ENCODE data around the gene EFNA5.
A peak's percentile ranks its signal among the peaks of the same experiment; 100 is the strongest.

Gene EFNA5

DNA sequence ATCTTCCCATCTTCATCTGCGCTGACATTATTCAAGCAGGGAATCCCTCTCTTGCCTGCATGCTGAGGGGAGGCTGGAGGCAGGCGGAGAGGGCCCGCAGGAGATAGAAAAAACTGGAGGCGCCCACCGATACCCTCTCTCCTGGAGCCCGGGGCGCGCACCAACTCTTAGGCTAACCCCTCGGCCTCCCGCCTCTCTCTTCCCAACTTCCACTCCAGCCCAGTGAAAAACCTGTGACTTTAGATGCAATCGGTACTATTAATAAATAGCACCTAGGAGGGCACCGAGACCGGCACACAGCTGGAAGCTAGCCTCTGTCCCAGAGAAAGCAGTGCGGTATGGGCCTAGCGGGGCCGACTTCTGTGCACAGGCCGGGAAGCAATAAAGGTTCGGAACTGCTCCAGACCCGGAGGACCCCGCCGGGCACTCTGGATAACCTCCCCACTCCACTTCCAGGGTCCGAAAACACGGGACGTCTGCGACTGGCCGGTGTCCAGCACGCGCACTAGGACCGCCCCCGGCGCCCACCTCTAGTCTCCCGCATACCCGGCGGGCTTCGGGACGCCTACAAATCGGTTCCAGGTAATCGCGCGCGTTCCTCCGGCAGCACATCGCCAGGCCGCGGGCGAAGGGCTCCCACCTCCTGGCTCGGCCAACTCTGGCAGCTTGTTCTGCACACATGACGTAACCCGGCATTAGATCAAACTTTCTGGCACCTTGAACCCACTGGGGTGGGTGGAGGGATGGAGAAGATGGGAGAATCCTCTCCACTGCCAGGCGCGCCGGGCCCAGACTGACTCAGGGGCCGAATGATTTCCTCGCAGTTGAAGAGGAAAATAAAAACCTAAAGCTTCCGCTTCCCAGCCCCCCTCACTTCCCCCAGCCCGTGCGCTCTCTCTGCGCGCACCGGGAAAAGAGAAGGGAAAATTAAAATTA, 1.4 kb downstream of the EFNA5 start (continued):
- TF ChIP-seq ZNF629 (tag by site-specific recombination; IDR thresholded peaks at IDR 0.05) (peak; percentile 82), TCF7L2 (IDR thresholded peaks at IDR 0.05; ENCODE audit: borderline replicate concordance, low read depth, low read length) (no peak), ZBTB26 (tag by site-specific recombination; optimal IDR thresholded peaks at IDR 0.05) (peak; percentile 82), ZNF433 (tag by site-specific recombination; IDR thresholded peaks at IDR 0.05; ENCODE audit: low read depth) (no peak), FEZF1 (tag by site-specific recombination; IDR thresholded peaks at IDR 0.05) (0 out of 2 replicates have a peak, but pooled peaks have one; percentile 13), ZSCAN30 (tag by site-specific recombination; IDR thresholded peaks at IDR 0.05) (peak; percentile 9; the same call in 1 of the 2 replicates), ZBTB17 (tag by site-specific recombination; IDR thresholded peaks at IDR 0.05) (peak; percentile 62), ZFP37 (tag by site-specific recombination; IDR thresholded peaks at IDR 0.05) (no peak), TSHZ1 (tag by site-specific recombination; IDR thresholded peaks at IDR 0.05; ENCODE audit: borderline replicate concordance) (no peak), ZNF24 (tag by site-specific recombination; IDR thresholded peaks at IDR 0.05) (0 out of 2 replicates have a peak, but pooled peaks have one; percentile 18), YY2 (tag by site-specific recombination; IDR thresholded peaks at IDR 0.05) (no peak), ZBTB8A (tag by site-specific recombination; IDR thresholded peaks at IDR 0.05) (peak; percentile 46), ZEB2 (tag by site-specific recombination; IDR thresholded peaks at IDR 0.05) (peak; percentile 39; the same call in 1 of the 2 replicates), ZSCAN23 (tag by site-specific recombination; IDR thresholded peaks at IDR 0.05) (no peak), ZNF2 (tag by site-specific recombination; IDR thresholded peaks at IDR 0.05) (peak; percentile 55; the same call in 1 of the 2 replicates), ZNF501 (tag by site-specific recombination; IDR thresholded peaks at IDR 0.05) (peak; percentile 55), ZNF239 (tag by site-specific recombination; IDR thresholded peaks at IDR 0.05) (no peak), GLIS2 (tag by site-specific recombination; IDR thresholded peaks at IDR 0.05) (peak; percentile 43), ZNF335 (tag by site-specific recombination; conservative IDR thresholded peaks at IDR 0.05) (peak; percentile 98), ZNF449 (tag by site-specific recombination; IDR thresholded peaks at IDR 0.05) (no peak), IKZF3 (tag by site-specific recombination; IDR thresholded peaks at IDR 0.05) (peak; percentile 40), ZFHX2 (tag by site-specific recombination; conservative IDR thresholded peaks at IDR 0.05) (peak; percentile 89), ZFP69B (tag by site-specific recombination; IDR thresholded peaks at IDR 0.05) (no peak), ZNF366 (tag by site-specific recombination; conservative IDR thresholded peaks at IDR 0.05) (peak; percentile 29; the same call in 1 of the 2 replicates), ZBTB7A (tag by site-specific recombination; IDR thresholded peaks at IDR 0.05; ENCODE audit: low read depth) (no peak)
- TF ChIP-seq, protein P1, sequence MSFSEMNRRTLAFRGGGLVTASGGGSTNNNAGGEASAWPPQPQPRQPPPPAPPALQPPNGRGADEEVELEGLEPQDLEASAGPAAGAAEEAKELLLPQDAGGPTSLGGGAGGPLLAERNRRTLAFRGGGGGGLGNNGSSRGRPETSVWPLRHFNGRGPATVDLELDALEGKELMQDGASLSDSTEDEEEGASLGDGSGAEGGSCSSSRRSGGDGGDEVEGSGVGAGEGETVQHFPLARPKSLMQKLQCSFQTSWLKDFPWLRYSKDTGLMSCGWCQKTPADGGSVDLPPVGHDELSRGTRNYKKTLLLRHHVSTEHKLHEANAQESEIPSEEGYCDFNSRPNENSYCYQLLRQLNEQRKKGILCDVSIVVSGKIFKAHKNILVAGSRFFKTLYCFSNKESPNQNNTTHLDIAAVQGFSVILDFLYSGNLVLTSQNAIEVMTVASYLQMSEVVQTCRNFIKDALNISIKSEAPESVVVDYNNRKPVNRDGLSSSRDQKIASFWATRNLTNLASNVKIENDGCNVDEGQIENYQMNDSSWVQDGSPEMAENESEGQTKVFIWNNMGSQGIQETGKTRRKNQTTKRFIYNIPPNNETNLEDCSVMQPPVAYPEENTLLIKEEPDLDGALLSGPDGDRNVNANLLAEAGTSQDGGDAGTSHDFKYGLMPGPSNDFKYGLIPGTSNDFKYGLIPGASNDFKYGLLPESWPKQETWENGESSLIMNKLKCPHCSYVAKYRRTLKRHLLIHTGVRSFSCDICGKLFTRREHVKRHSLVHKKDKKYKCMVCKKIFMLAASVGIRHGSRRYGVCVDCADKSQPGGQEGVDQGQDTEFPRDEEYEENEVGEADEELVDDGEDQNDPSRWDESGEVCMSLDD (tag by site-specific recombination; IDR thresholded peaks at IDR 0.05) = no peak
- TF ChIP-seq, protein P2, sequence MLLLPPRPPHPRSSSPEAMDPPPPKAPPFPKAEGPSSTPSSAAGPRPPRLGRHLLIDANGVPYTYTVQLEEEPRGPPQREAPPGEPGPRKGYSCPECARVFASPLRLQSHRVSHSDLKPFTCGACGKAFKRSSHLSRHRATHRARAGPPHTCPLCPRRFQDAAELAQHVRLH (tag by site-specific recombination; IDR thresholded peaks at IDR 0.05) = no peak
- TF ChIP-seq, protein P3, sequence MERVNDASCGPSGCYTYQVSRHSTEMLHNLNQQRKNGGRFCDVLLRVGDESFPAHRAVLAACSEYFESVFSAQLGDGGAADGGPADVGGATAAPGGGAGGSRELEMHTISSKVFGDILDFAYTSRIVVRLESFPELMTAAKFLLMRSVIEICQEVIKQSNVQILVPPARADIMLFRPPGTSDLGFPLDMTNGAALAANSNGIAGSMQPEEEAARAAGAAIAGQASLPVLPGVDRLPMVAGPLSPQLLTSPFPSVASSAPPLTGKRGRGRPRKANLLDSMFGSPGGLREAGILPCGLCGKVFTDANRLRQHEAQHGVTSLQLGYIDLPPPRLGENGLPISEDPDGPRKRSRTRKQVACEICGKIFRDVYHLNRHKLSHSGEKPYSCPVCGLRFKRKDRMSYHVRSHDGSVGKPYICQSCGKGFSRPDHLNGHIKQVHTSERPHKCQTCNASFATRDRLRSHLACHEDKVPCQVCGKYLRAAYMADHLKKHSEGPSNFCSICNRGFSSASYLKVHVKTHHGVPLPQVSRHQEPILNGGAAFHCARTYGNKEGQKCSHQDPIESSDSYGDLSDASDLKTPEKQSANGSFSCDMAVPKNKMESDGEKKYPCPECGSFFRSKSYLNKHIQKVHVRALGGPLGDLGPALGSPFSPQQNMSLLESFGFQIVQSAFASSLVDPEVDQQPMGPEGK (tag by site-specific recombination; IDR thresholded peaks at IDR 0.05) = peak; percentile 31; the same call in 1 of the 2 replicates

Measured in HEK293 (cell line).